ENCODE data around the gene ANLN. TPM values are rescaled to one million over a fixed set of nuclear protein-coding genes. Genes with fewer than 3 reads are reported as not detected.
"Not testable (repeated sequence)": the region's sequence is repeated elsewhere in the genome, so short reads cannot be mapped to it uniquely, and the experiment has no call there.

The ANLN gene
- total RNA-seq, 3 donors from 2014 or later (not counting 1 experiment from before 2014, with no cell fraction given) = 1.7 to 2.9 (median 2.0) TPM

DNA sequence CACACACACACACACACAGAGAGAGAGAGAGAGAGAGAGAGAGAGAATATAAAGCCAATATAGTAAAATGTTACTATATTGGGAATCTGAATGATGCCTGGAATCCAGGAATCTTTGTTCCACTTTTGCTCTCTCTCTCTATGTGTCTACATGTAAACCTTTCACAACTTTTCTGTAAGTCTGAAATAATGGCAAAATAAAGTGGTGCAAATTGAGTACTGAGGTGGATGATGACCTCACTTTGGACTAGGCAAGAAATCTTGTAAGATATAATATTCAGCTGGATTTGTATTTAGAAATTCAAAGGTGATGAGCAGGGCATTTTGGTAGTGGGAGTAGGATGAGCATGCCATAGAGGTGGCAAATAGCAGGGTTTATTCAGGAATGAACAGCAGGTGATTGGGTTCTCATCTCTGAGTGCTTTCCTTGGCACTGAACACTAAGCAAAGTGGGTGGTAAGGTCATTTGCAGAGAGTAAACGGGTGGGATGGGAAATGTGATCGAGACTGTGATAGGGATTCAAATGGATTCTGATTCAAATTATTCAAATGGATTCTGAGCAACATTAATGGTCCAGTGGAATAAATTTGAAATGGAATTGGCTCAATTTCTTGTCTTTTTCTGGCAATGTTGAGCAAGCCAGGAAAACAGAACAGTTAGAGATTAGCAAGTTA, 9.7 kb upstream of the ANLN start:
- intact Hi-C loops (cut with micrococcal nuclease) = no loop called here
- Histone ChIP-seq H3K4me3 (ENCODE audit: low read length) (no peak overlapping the region), H3K36me3 (ENCODE audit: control insufficient read depth, insufficient read depth, low read length) (no peaks in the 10 kb centered on the region), H3K27ac (ENCODE audit: low read length) (no peak overlapping the region), H3K9me3 (ENCODE audit: control insufficient read depth, insufficient read depth, low read length) (no peaks in the 10 kb centered on the region), H3K4me1 (ENCODE audit: control insufficient read depth, insufficient read depth, low read length) (no peaks in the 10 kb centered on the region), H3K27me3 (ENCODE audit: control insufficient read depth, insufficient read depth, low read length) (no peaks in the 10 kb centered on the region)
- no peaks in the 10 kb centered on the region for H3K9me3 Mint-ChIP-seq
- no peak for ATAC-seq
- no peak overlapping the region for H3K27ac Mint-ChIP-seq
- H3K4me1 Mint-ChIP-seq = no peaks in the 10 kb centered on the region
- no peak for TF ChIP-seq CTCF (IDR thresholded peaks at IDR 0.05)
- H3K27me3 Mint-ChIP-seq (ENCODE audit: low read depth in 2 of 2) = peaks cover 24 to 29% of the 10 kb centered on the region in 2 donors
- no peak for DNase-seq
- no peaks in the 10 kb centered on the region for H3K36me3 Mint-ChIP-seq
- 98% methylated on average over 2 of the region's 2 CpGs for WGBS (ENCODE audit: insufficient coverage)
- no peak overlapping the region for H3K4me3 Mint-ChIP-seq

GRCh38 chr7:36381056-36381455, 8.6 kb upstream of the ANLN start:
- Histone ChIP-seq H3K27ac (ENCODE audit: low read length) (no peak overlapping the region), H3K4me3 (ENCODE audit: low read length) (no peak overlapping the region), H3K4me1 (ENCODE audit: control insufficient read depth, insufficient read depth, low read length) (no peaks in the 10 kb centered on the region), H3K9me3 (ENCODE audit: control insufficient read depth, insufficient read depth, low read length) (no peaks in the 10 kb centered on the region), H3K36me3 (ENCODE audit: control insufficient read depth, insufficient read depth, low read length) (no peaks in the 10 kb centered on the region), H3K27me3 (ENCODE audit: control insufficient read depth, insufficient read depth, low read length) (no peaks in the 10 kb centered on the region)
- Mint-ChIP-seq H3K36me3 (no peaks in the 10 kb centered on the region), H3K4me3 (no peak overlapping the region), H3K4me1 (no peaks in the 10 kb centered on the region), H3K27ac (no peak overlapping the region), H3K27me3 (ENCODE audit: low read depth in 2 of 2) (peaks cover 21 to 24% of the 10 kb centered on the region in 2 donors), H3K9me3 (no peaks in the 10 kb centered on the region)
- ATAC-seq (no peak), DNase-seq (no peak)
- no peak for TF ChIP-seq CTCF (IDR thresholded peaks at IDR 0.05)
- 100% methylated on average over 2 of the region's 2 CpGs for WGBS (ENCODE audit: insufficient coverage)
- intact Hi-C loops (cut with micrococcal nuclease) = no loop called here

- intact Hi-C loops (cut with micrococcal nuclease); H3K27me3 ChIP-seq (ENCODE audit: control insufficient read depth, insufficient read depth, low read length); ATAC-seq; H3K4me3 ChIP-seq (ENCODE audit: low read length); H3K27ac ChIP-seq (ENCODE audit: low read length); H3K36me3 Mint-ChIP-seq; H3K4me1 ChIP-seq (ENCODE audit: control insufficient read depth, insufficient read depth, low read length); H3K4me1 Mint-ChIP-seq; H3K9me3 Mint-ChIP-seq; H3K36me3 ChIP-seq (ENCODE audit: control insufficient read depth, insufficient read depth, low read length); H3K27ac Mint-ChIP-seq; DNase-seq; H3K4me3 Mint-ChIP-seq; H3K9me3 ChIP-seq (ENCODE audit: control insufficient read depth, insufficient read depth, low read length): not testable (repeated sequence)
- peaks cover 8 to 10% of the 10 kb centered on the region in 2 donors for H3K27me3 Mint-ChIP-seq (ENCODE audit: low read depth in 2 of 2)
- no CpG with 5 or more reads among the region's 3 CpGs for WGBS (ENCODE audit: insufficient coverage)
Measured at GRCh38 chr7:36383284-36383683, 6.4 kb upstream of the ANLN start.

GRCh38 chr7:36385646-36386045, 4.0 kb upstream of the ANLN start:
- H3K36me3 ChIP-seq (ENCODE audit: control insufficient read depth, insufficient read depth, low read length); H3K9me3 ChIP-seq (ENCODE audit: control insufficient read depth, insufficient read depth, low read length); H3K9me3 Mint-ChIP-seq; H3K27ac ChIP-seq (ENCODE audit: low read length); H3K4me3 Mint-ChIP-seq; ATAC-seq; H3K36me3 Mint-ChIP-seq; DNase-seq; H3K4me1 Mint-ChIP-seq; H3K27me3 ChIP-seq (ENCODE audit: control insufficient read depth, insufficient read depth, low read length); H3K27me3 Mint-ChIP-seq (ENCODE audit: low read depth in 2 of 2); intact Hi-C loops (cut with micrococcal nuclease); H3K27ac Mint-ChIP-seq; H3K4me3 ChIP-seq (ENCODE audit: low read length): not testable (repeated sequence)
- H3K4me1 ChIP-seq (ENCODE audit: control insufficient read depth, insufficient read depth, low read length) = peaks cover 12% of the 10 kb centered on the region
- WGBS (ENCODE audit: insufficient coverage) = 71% methylated on average over 1 of the region's 3 CpGs
